ENCODE measurements around the gene CBLL1. TPM values are rescaled to one million over a fixed set of nuclear protein-coding genes. Genes with fewer than 3 reads are reported as not detected.

Gene CBLL1
- total and polyA plus RNA-seq, 2 experiments from 2014 or later = 11.9 to 38.2 TPM

- no peaks in the 10 kb centered on the region for H3K9me3 ChIP-seq (ENCODE audit: low read depth)
- no peak overlapping the region for H3K4me2 ChIP-seq (ENCODE audit: unreplicated experiment)
- H3K9ac ChIP-seq = no peak overlapping the region
- peaks cover 16% of the 10 kb centered on the region for H3K27me3 ChIP-seq (replicated peaks; ENCODE audit: insufficient read depth)
- WGBS, 2 experiments (ENCODE audit: low coverage in 1 of 2, low lambda C conversion rate in 2 of 2, missing lambda C conversion rate in 2 of 2) = 28 to 36% methylated on average over 6 of the region's 6 CpGs
- no peaks in the 10 kb centered on the region for H4K20me1 ChIP-seq (ENCODE audit: insufficient read depth)
- no peaks in the 10 kb centered on the region for H3K79me2 ChIP-seq (ENCODE audit: insufficient read depth)
- TF ChIP-seq EZH2phosphoT487 (IDR thresholded peaks at IDR 0.05; ENCODE audit: insufficient read depth, low read depth) (no peak), EZH2 (IDR thresholded peaks at IDR 0.05; ENCODE audit: insufficient read depth, poor library complexity, severe bottlenecking) (no peak)
- no peak overlapping the region for H3K27ac ChIP-seq
- in situ Hi-C loops (cut with MboI) = no loop called here
- no peaks in the 10 kb centered on the region for H3K9me2 ChIP-seq (ENCODE audit: insufficient read depth)
- no peaks in the 10 kb centered on the region for H3K4me1 ChIP-seq (ENCODE audit: insufficient read depth)
- DNase-seq = no peak
- H2AFZ ChIP-seq = no peak overlapping the region
- H3K4me3 ChIP-seq = no peak overlapping the region
- H3K36me3 ChIP-seq (ENCODE audit: low read depth) = no peaks in the 10 kb centered on the region
- H3F3A ChIP-seq (ENCODE audit: insufficient read depth) = no peaks in the 10 kb centered on the region
These were observed 55.8 kb downstream of the CBLL1 start for GRCh38 chr7:107799647-107800264.

- Histone ChIP-seq H3K9ac (no peak within 1 kb of the TSS), H3K27ac (no peak within 1 kb of the TSS), H3K79me2 (ENCODE audit: insufficient read depth) (no peaks in the 10 kb centered on the region), H3K9me2 (ENCODE audit: insufficient read depth) (no peaks in the 10 kb centered on the region), H3F3A (ENCODE audit: insufficient read depth) (no peaks in the 10 kb centered on the region), H3K4me2 (ENCODE audit: unreplicated experiment) (no peak within 1 kb of the TSS), H3K27me3 (replicated peaks; ENCODE audit: insufficient read depth) (peaks cover 16% of the 10 kb centered on the region), H2AFZ (no peak within 1 kb of the TSS), H4K20me1 (ENCODE audit: insufficient read depth) (no peaks in the 10 kb centered on the region), H3K9me3 (ENCODE audit: low read depth) (no peaks in the 10 kb centered on the region), H3K4me3 (no peak within 1 kb of the TSS), H3K36me3 (ENCODE audit: low read depth) (no peaks in the 10 kb centered on the region), H3K4me1 (ENCODE audit: insufficient read depth) (no peaks in the 10 kb centered on the region)
- TF ChIP-seq EZH2 (IDR thresholded peaks at IDR 0.05; ENCODE audit: insufficient read depth, poor library complexity, severe bottlenecking) = no peak
- no peak for TF ChIP-seq EZH2phosphoT487 (IDR thresholded peaks at IDR 0.05; ENCODE audit: insufficient read depth, low read depth)
- 22 to 46% methylated on average over 2 of the region's 2 CpGs for WGBS, 2 experiments (ENCODE audit: low coverage in 1 of 2, low lambda C conversion rate in 2 of 2, missing lambda C conversion rate in 2 of 2)
- in situ Hi-C loops (cut with MboI) = no loop called here
- DNase-seq = no peak
These were observed 59.2 kb downstream of the CBLL1 start, which contains the start of gene SLC26A3 for GRCh38 chr7:107803009-107803610. SLC26A3 (minus strand) TSS chr7:107803223; CDS start chr7:107794509, 8,714 bp downstream.

- no peak overlapping the region for H2AFZ ChIP-seq
These were observed 65.2 kb downstream of the CBLL1 start for GRCh38 chr7:107809179-107809578.

GRCh38 chr7:107810626-107811025, 66.7 kb downstream of the CBLL1 start:
- no peaks in the 10 kb centered on the region for H3K36me3 ChIP-seq (ENCODE audit: low read depth)
- no peak overlapping the region for H3K27ac ChIP-seq
- peaks cover 5% of the 10 kb centered on the region; the same call in 1 of the 2 replicates for H3K4me1 ChIP-seq (ENCODE audit: insufficient read depth)
- no peaks in the 10 kb centered on the region for H3K9me3 ChIP-seq (ENCODE audit: low read depth)
- no peaks in the 10 kb centered on the region for H3F3A ChIP-seq (ENCODE audit: insufficient read depth)
- H3K9me2 ChIP-seq (ENCODE audit: insufficient read depth) = no peaks in the 10 kb centered on the region
- H3K27me3 ChIP-seq (replicated peaks; ENCODE audit: insufficient read depth) = no peaks in the 10 kb centered on the region
- TF ChIP-seq EZH2 (IDR thresholded peaks at IDR 0.05; ENCODE audit: insufficient read depth, poor library complexity, severe bottlenecking) (no peak), EZH2phosphoT487 (IDR thresholded peaks at IDR 0.05; ENCODE audit: insufficient read depth, low read depth) (no peak)
- no peaks in the 10 kb centered on the region for H4K20me1 ChIP-seq (ENCODE audit: insufficient read depth)
- no peaks in the 10 kb centered on the region for H3K79me2 ChIP-seq (ENCODE audit: insufficient read depth)
- in situ Hi-C loops (cut with MboI) = no loop called here
- no peak for DNase-seq
- H3K4me3 ChIP-seq = no peak overlapping the region
- 62 to 77% methylated on average over 3 of the region's 3 CpGs for WGBS, 2 experiments (ENCODE audit: low coverage in 1 of 2, low lambda C conversion rate in 2 of 2, missing lambda C conversion rate in 2 of 2)
- H3K4me2 ChIP-seq (ENCODE audit: unreplicated experiment) = no peak overlapping the region
- no peak overlapping the region for H2AFZ ChIP-seq
- H3K9ac ChIP-seq = no peak overlapping the region

More at GRCh38 chr7:107809179-107809578, 65.2 kb downstream of the CBLL1 start:
- H3K9ac ChIP-seq = no peak overlapping the region
- H4K20me1 ChIP-seq (ENCODE audit: insufficient read depth) = no peaks in the 10 kb centered on the region
- H3K27me3 ChIP-seq (replicated peaks; ENCODE audit: insufficient read depth) = no peaks in the 10 kb centered on the region
- no peak for TF ChIP-seq EZH2phosphoT487 (IDR thresholded peaks at IDR 0.05; ENCODE audit: insufficient read depth, low read depth)
- no peak for TF ChIP-seq EZH2 (IDR thresholded peaks at IDR 0.05; ENCODE audit: insufficient read depth, poor library complexity, severe bottlenecking)
- H3K27ac ChIP-seq = no peak overlapping the region
- no peaks in the 10 kb centered on the region for H3K36me3 ChIP-seq (ENCODE audit: low read depth)
- H3K4me2 ChIP-seq (ENCODE audit: unreplicated experiment) = no peak overlapping the region
- no peaks in the 10 kb centered on the region for H3K9me2 ChIP-seq (ENCODE audit: insufficient read depth)
- in situ Hi-C loops (cut with MboI) = no loop called here
- no peak for DNase-seq
- no peak overlapping the region for H3K4me3 ChIP-seq
- 47 to 60% methylated on average over 4 of the region's 4 CpGs for WGBS, 2 experiments (ENCODE audit: low coverage in 1 of 2, low lambda C conversion rate in 2 of 2, missing lambda C conversion rate in 2 of 2)
- no peaks in the 10 kb centered on the region for H3F3A ChIP-seq (ENCODE audit: insufficient read depth)
- no peaks in the 10 kb centered on the region for H3K4me1 ChIP-seq (ENCODE audit: insufficient read depth)
- H3K79me2 ChIP-seq (ENCODE audit: insufficient read depth) = no peaks in the 10 kb centered on the region
- no peaks in the 10 kb centered on the region for H3K9me3 ChIP-seq (ENCODE audit: low read depth)

Other genes with a start within 250 kb of the CBLL1 start
- gene COG5, start 180.2 kb upstream of the CBLL1 start, total RNA-seq (2014; rRNA removed; shearing (Covaris generic)) = 26.0 and 53.6 TPM in 2 replicates
- 20.7 and 22.9 TPM in 2 replicates for gene COG5, start 180.2 kb upstream of the CBLL1 start, polyA plus RNA-seq (2016; fragmentation: Nextera tagmentation; extraction: Ambion mirVana)
- 2.5 and 7.6 TPM in 2 replicates for gene DUS4L, start 180.2 kb upstream of the CBLL1 start, total RNA-seq (2014; rRNA removed; shearing (Covaris generic))
- gene DUS4L, start 180.2 kb upstream of the CBLL1 start, polyA plus RNA-seq (2016; fragmentation: Nextera tagmentation; extraction: Ambion mirVana) = 3.2 and 4.2 TPM in 2 replicates
- gene BCAP29, start 163.9 kb upstream of the CBLL1 start, total RNA-seq (2014; rRNA removed; shearing (Covaris generic)) = 138 and 222 TPM in 2 replicates
- gene BCAP29, start 163.9 kb upstream of the CBLL1 start, polyA plus RNA-seq (2016; fragmentation: Nextera tagmentation; extraction: Ambion mirVana) = 106 and 115 TPM in 2 replicates
- 0.25 and 0.43 TPM in 2 replicates for gene SLC26A4, start 83.3 kb upstream of the CBLL1 start, total RNA-seq (2014; rRNA removed; shearing (Covaris generic))
- gene SLC26A4, start 83.3 kb upstream of the CBLL1 start, polyA plus RNA-seq (2016; fragmentation: Nextera tagmentation; extraction: Ambion mirVana) = 0.10 and 0.24 TPM in 2 replicates
- gene SLC26A3, start 59.1 kb downstream of the CBLL1 start, total RNA-seq (2014; rRNA removed; shearing (Covaris generic)) = not detected in 2 replicates
- not detected in 2 replicates for gene SLC26A3, start 59.1 kb downstream of the CBLL1 start, polyA plus RNA-seq (2016; fragmentation: Nextera tagmentation; extraction: Ambion mirVana)
- gene DLD, start 147.0 kb downstream of the CBLL1 start, total RNA-seq (2014; rRNA removed; shearing (Covaris generic)) = 80.1 and 84.5 TPM in 2 replicates
- gene DLD, start 147.0 kb downstream of the CBLL1 start, polyA plus RNA-seq (2016; fragmentation: Nextera tagmentation; extraction: Ambion mirVana) = 97.1 and 99.4 TPM in 2 replicates